ENCODE data around the gene TYR. TPM values are rescaled to one million over a fixed set of nuclear protein-coding genes. Genes with fewer than 3 reads are reported as not detected.
"Not testable (repeated sequence)": the region's sequence is repeated elsewhere in the genome, so short reads cannot be mapped to it uniquely, and the experiment has no call there.

The TYR gene
- total RNA-seq, 2 experiments from 2014 or later: not detected

- H3K4me1 Mint-ChIP-seq; CTCF ChIA-PET; H3K4me3 Mint-ChIP-seq; H3K27me3 Mint-ChIP-seq; DNase-seq; H3K9me3 Mint-ChIP-seq; H3K27ac Mint-ChIP-seq; POLR2A ChIA-PET; H3K36me3 Mint-ChIP-seq (ENCODE audit: low read depth): not testable (repeated sequence)
These were observed 162.8 kb downstream of the TYR start for GRCh38 chr11:89340450-89340849.

- DNase-seq; H3K4me3 Mint-ChIP-seq; H3K9me3 Mint-ChIP-seq; CTCF ChIA-PET; POLR2A ChIA-PET; H3K27ac Mint-ChIP-seq; H3K27me3 Mint-ChIP-seq; H3K36me3 Mint-ChIP-seq (ENCODE audit: low read depth); H3K4me1 Mint-ChIP-seq: not testable (repeated sequence)
These were observed 165.4 kb downstream of the TYR start for GRCh38 chr11:89342880-89343572.

Other genes with a start within 250 kb of the TYR start
- gene GRM5, start 111.9 kb upstream of the TYR start, total RNA-seq: not detected

Measured in activated CD4-positive, alpha-beta T cell treated with anti-CD3 and anti-CD28 coated beads, Interleukin-2, amount 10 ng/mL, durations not matched to agents 7 days and 5 days (primary cell).